HEK293T (cell line): Measurements from ENCODE around the gene EPHA3.

Experiments used
- ARNT ChIP-seq: fragments of 450-650 bp; IDR thresholded peaks from 2 replicates; pipeline ENCODE4 v1.6.1; 2017; ENCODE audit warnings: mild to moderate bottlenecking
- CTBP1 ChIP-seq: fragments of 450-650 bp; IDR thresholded peaks from 2 replicates; pipeline ENCODE4 v1.6.1; 2016; ENCODE audit warnings: borderline replicate concordance
- ELF4 ChIP-seq: fragments of 450-650 bp; IDR thresholded peaks from 2 replicates; pipeline ENCODE4 v1.6.1; 2017; ENCODE audit warnings: antibody characterized with exemption
- FOXA1 ChIP-seq: fragments of 450-650 bp; IDR thresholded peaks from 2 replicates; pipeline ENCODE4 v1.6.1; 2016; ENCODE audit warnings: mild to moderate bottlenecking
- FOXK2 ChIP-seq: fragments of 450-650 bp; IDR thresholded peaks from 2 replicates; pipeline ENCODE4 v1.6.1; 2016; ENCODE audit warnings: mild to moderate bottlenecking
- FOXM1 ChIP-seq: fragments of 450-650 bp; IDR thresholded peaks from 2 replicates; pipeline ENCODE4 v1.6.1; 2017; ENCODE audit warnings: mild to moderate bottlenecking, borderline replicate concordance
- LEF1 ChIP-seq: fragments of 450-650 bp; IDR thresholded peaks from 2 replicates; pipeline ENCODE4 v1.6.1; 2017; ENCODE audit warnings: mild to moderate bottlenecking, borderline replicate concordance
- NFRKB ChIP-seq: fragments of 450-650 bp; IDR thresholded peaks from 2 replicates; pipeline ENCODE4 v1.6.1; 2016; ENCODE audit warnings: mild to moderate bottlenecking, moderate library complexity
- SP1 ChIP-seq: fragments of 450-650 bp; IDR thresholded peaks from 2 replicates; pipeline ENCODE4 v1.6.1; 2017
- SUZ12 ChIP-seq: fragments of 450-650 bp; IDR thresholded peaks from 2 replicates; pipeline ENCODE4 v1.6.1; 2016; ENCODE audit warnings: mild to moderate bottlenecking
- TARDBP ChIP-seq: fragments of 450-650 bp; IDR thresholded peaks from 2 replicates; pipeline ENCODE4 v1.6.1; 2016
- TF ChIP-seq, protein P1 (sequence below): fragments of 450-650 bp; IDR thresholded peaks from 2 replicates; pipeline ENCODE4 v1.6.1; 2016

DNA sequence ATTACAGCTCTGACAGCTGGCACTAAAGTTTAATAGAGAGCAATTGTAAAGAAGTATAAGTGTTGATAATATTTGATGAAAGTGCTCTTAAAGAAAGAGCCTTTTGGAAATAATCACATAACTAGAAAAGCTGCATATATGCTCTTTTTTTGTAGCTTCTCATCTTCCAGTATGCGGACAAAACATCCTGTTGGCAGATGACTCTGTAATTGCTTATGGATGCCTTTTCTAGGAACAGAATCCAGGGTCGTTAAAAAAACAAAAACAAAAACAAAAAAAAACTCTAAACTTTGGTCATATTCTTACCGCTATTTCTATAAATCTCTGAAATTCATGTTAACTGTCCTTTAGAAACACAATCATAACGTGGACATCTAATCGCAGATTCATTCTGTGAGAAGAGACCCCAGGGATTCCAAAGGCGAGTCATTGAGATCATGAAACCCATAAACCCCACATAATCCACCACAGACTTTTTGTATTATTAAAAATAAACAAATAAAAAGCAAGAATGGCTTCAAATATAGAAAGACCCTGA, 109.8 kb downstream of the EPHA3 start:
- TF ChIP-seq SUZ12, result no peak
- no peak for TF ChIP-seq ELF4
- TF ChIP-seq NFRKB, result no peak
- no peak for TF ChIP-seq FOXK2
- TF ChIP-seq ARNT, result no peak
- no peak for TF ChIP-seq FOXA1
- TF ChIP-seq FOXM1, result no peak
- TF ChIP-seq CTBP1, result no peak
- TF ChIP-seq TARDBP, result no peak
- no peak for TF ChIP-seq SP1
- no peak for TF ChIP-seq LEF1
- TF ChIP-seq, protein P1, sequence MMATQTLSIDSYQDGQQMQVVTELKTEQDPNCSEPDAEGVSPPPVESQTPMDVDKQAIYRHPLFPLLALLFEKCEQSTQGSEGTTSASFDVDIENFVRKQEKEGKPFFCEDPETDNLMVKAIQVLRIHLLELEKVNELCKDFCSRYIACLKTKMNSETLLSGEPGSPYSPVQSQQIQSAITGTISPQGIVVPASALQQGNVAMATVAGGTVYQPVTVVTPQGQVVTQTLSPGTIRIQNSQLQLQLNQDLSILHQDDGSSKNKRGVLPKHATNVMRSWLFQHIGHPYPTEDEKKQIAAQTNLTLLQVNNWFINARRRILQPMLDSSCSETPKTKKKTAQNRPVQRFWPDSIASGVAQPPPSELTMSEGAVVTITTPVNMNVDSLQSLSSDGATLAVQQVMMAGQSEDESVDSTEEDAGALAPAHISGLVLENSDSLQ, result no peak
